H1 (cell line): ENCODE data around the gene TEX38. TPM values are rescaled to one million over a fixed set of nuclear protein-coding genes. Genes with fewer than 3 reads are reported as not detected.

Experiments
- CTCF ChIA-PET: fragments of 300-600 bp; sonication (Branson Sonifier 250); formaldehyde crosslinking; loops from one replicate; lab custom pipeline; 2021; ENCODE audit not compliant: partially characterized antibody; lab: Charles Lee
- POLR2A ChIA-PET: fragments of 300-600 bp; sonication (Branson Sonifier 250); formaldehyde crosslinking; loops from one replicate; lab custom pipeline; 2021; ENCODE audit warnings: inconsistent platforms; ENCODE audit not compliant: partially characterized antibody; lab: Charles Lee
- DNase-seq, 2 experiments: peaks; one replicate each; pipeline versions ENCODE4 v3.0.0 to v3.0.0-alpha.2; 2010 to 2022; ENCODE audit warnings: low spot score in 2 of 2, low read depth in 1 of 2, mixed read lengths in 1 of 2
- FAIRE-seq: peaks from 2 replicates; lab custom pipeline; 2011; peaks lifted over from hg19 to GRCh38; lab: Jason Lieb, UNC
- H2AFZ ChIP-seq: 2 replicates; pipeline ENCODE4 v1.8.1; 2012; ENCODE audit warnings: low read length, inconsistent platforms
- H2AK5ac ChIP-seq: 2 replicates; pipeline ENCODE4 v1.6.1; 2013; ENCODE audit warnings: low read depth, low read length
- H2BK120ac ChIP-seq: replicated peaks from 2 replicates; pipeline ENCODE3; 2013; ENCODE audit warnings: low read depth, low read length, inconsistent platforms
- H2BK12ac ChIP-seq: 2 replicates; pipeline ENCODE4 v1.6.1; 2013; ENCODE audit warnings: low read depth, low read length
- H2BK15ac ChIP-seq: 2 replicates; pipeline ENCODE4 v1.6.1; 2013; ENCODE audit warnings: low read length
- H2BK20ac ChIP-seq: 2 replicates; pipeline ENCODE4 v1.6.1; 2013; ENCODE audit warnings: low read length
- H2BK5ac ChIP-seq: 2 replicates; pipeline ENCODE4 v1.6.1; 2013; ENCODE audit warnings: low read depth, low read length
- H3K14ac ChIP-seq: 2 replicates; pipeline ENCODE4 v1.6.1; 2013; ENCODE audit warnings: inconsistent platforms; ENCODE audit not compliant: insufficient read length
- H3K18ac ChIP-seq: 2 replicates; pipeline ENCODE4 v1.6.1; 2013; ENCODE audit warnings: low read length; ENCODE audit errors: extremely low read depth
- H3K23ac ChIP-seq: 2 replicates; pipeline ENCODE4 v1.6.1; 2013; ENCODE audit warnings: inconsistent platforms; ENCODE audit not compliant: insufficient read length
- H3K23me2 ChIP-seq: 2 replicates; pipeline ENCODE4 v1.6.1; 2013; ENCODE audit warnings: low read depth, low read length
- H3K27ac ChIP-seq: 2 replicates; pipeline ENCODE4 v1.6.1; 2011; ENCODE audit warnings: low read depth, low read length, inconsistent platforms
- H3K27me3 ChIP-seq, 4 experiments: replicated peaks in 1 of 4; 1 replicate in 1 of 4; 2 replicates in 3 of 4; pipeline versions ENCODE4 v1.6.1 to v1.8.1; 2011 to 2013; ENCODE audit warnings: low read length in 3 of 4, mild to moderate bottlenecking in 3 of 4, inconsistent platforms in 2 of 4, mixed read lengths in 2 of 4, moderate library complexity in 1 of 4; ENCODE audit not compliant: control insufficient read depth in 3 of 4, insufficient read depth in 3 of 4; ENCODE audit errors: extremely low read depth in 1 of 4
- H3K36me3 ChIP-seq, 4 experiments: 2 replicates each; pipeline versions ENCODE4 v1.6.1 to v1.8.1; 2011 to 2013; ENCODE audit warnings: mild to moderate bottlenecking in 4 of 4, low read length in 3 of 4, moderate library complexity in 2 of 4, control low read depth in 1 of 4, inconsistent platforms in 1 of 4; ENCODE audit not compliant: insufficient read depth in 4 of 4, control insufficient read depth in 2 of 4
- H3K4ac ChIP-seq: replicated peaks from 2 replicates; pipeline ENCODE3; 2013; ENCODE audit warnings: low read length, low read depth, mixed read lengths, inconsistent platforms; ENCODE audit not compliant: insufficient read length
- H3K4me1 ChIP-seq, 4 experiments: replicated peaks in 1 of 4; 1 replicate in 1 of 4; 2 replicates in 3 of 4; pipeline versions ENCODE4 v1.6.1 to v1.8.1; 2011 to 2013; ENCODE audit warnings: low read length in 3 of 4, inconsistent platforms in 2 of 4, mixed read lengths in 1 of 4; ENCODE audit not compliant: insufficient read depth in 4 of 4, control insufficient read depth in 3 of 4
- H3K4me2 ChIP-seq, 2 experiments: 2 replicates each; pipeline versions ENCODE4 v1.6.1 to v1.8.1; 2011 to 2013; ENCODE audit warnings: low read depth in 2 of 2, low read length in 2 of 2, control low read depth in 1 of 2, inconsistent platforms in 1 of 2, mild to moderate bottlenecking in 1 of 2; ENCODE audit not compliant: insufficient read depth in 1 of 2
- H3K4me3 ChIP-seq, 4 experiments: fragments of 200-600, 300-600 bp in 1 of 4; sonication (generic), shearing (Covaris generic), sonication (Bioruptor Twin) in 1 of 4; 2 replicates each; pipeline versions ENCODE4 v1.5.1 to v1.8.1; 2011 to 2016; ENCODE audit warnings: low read length in 4 of 4, low read depth in 3 of 4, control low read depth in 2 of 4, inconsistent platforms in 2 of 4, mild to moderate bottlenecking in 2 of 4, mixed read lengths in 1 of 4, moderate library complexity in 1 of 4; ENCODE audit not compliant: insufficient read depth in 2 of 4; ENCODE audit errors: extremely low read depth in 1 of 4
- H3K56ac ChIP-seq: replicated peaks from 2 replicates; pipeline ENCODE3; 2013; ENCODE audit warnings: low read depth, mild to moderate bottlenecking, mixed read lengths, low read length, inconsistent platforms; ENCODE audit not compliant: insufficient read length
- H3K79me1 ChIP-seq: 2 replicates; pipeline ENCODE4 v1.6.1; 2013; ENCODE audit warnings: low read depth, low read length, control low read depth
- H3K79me2 ChIP-seq, 2 experiments: 2 replicates each; pipeline versions ENCODE4 v1.6.1 to v1.8.1; 2012 to 2013; ENCODE audit warnings: low read length in 2 of 2, mild to moderate bottlenecking in 2 of 2, inconsistent platforms in 1 of 2; ENCODE audit not compliant: insufficient read depth in 2 of 2, control insufficient read depth in 1 of 2
- H3K9ac ChIP-seq, 4 experiments: replicated peaks in 1 of 4; 1 replicate in 1 of 4; 2 replicates in 3 of 4; pipeline versions ENCODE4 v1.6.1 to v1.8.1; 2011 to 2013; ENCODE audit warnings: low read depth in 3 of 4, low read length in 3 of 4, control low read depth in 2 of 4, mild to moderate bottlenecking in 2 of 4, moderate library complexity in 2 of 4, inconsistent platforms in 1 of 4; ENCODE audit errors: extremely low read depth in 1 of 4
- H3K9me3 ChIP-seq, 2 experiments: 2 replicates each; pipeline versions ENCODE4 v1.6.1 to v1.8.1; 2012 to 2013; ENCODE audit warnings: mild to moderate bottlenecking in 2 of 2, moderate library complexity in 2 of 2, control low read depth in 1 of 2, inconsistent platforms in 1 of 2, low read depth in 1 of 2, low read length in 1 of 2, mixed read lengths in 1 of 2; ENCODE audit not compliant: insufficient read depth in 2 of 2
- H4K20me1 ChIP-seq, 2 experiments: replicated peaks in 1 of 2; 2 replicates each; pipeline versions ENCODE3 to v1.8.1; 2011 to 2013; ENCODE audit warnings: inconsistent platforms in 2 of 2, low read length in 2 of 2, mild to moderate bottlenecking in 1 of 2; ENCODE audit not compliant: insufficient read depth in 2 of 2, control insufficient read depth in 1 of 2
- H4K5ac ChIP-seq: 2 replicates; pipeline ENCODE4 v1.6.1; 2013; ENCODE audit warnings: low read length, low read depth, mixed read lengths, inconsistent platforms; ENCODE audit not compliant: insufficient read length
- H4K8ac ChIP-seq: 2 replicates; pipeline ENCODE4 v1.8.0; 2013; ENCODE audit warnings: mild to moderate bottlenecking, moderate library complexity, low read length, inconsistent platforms; ENCODE audit not compliant: insufficient read depth; ENCODE audit errors: extremely low read depth
- H4K91ac ChIP-seq: replicated peaks from 2 replicates; pipeline ENCODE3; 2013; ENCODE audit warnings: low read length, mixed read lengths, inconsistent platforms; ENCODE audit not compliant: insufficient read length
- CBX5 ChIP-seq: fragments of 300-800, 300-1000 bp; sonication (generic); IDR thresholded peaks from 2 replicates; pipeline ENCODE4 v1.7.1; 2016; ENCODE audit warnings: antibody characterized with exemption, low read length, low read depth
- CEBPB ChIP-seq: IDR thresholded peaks from 2 replicates; pipeline ENCODE4 v1.6.1; 2012; ENCODE audit warnings: low read depth, low read length
- CTBP2 ChIP-seq: IDR thresholded peaks from 2 replicates; pipeline ENCODE4 v1.7.0; 2011; ENCODE audit warnings: borderline replicate concordance, mild to moderate bottlenecking, moderate library complexity, mixed read lengths, low read length; ENCODE audit not compliant: insufficient read depth, insufficient read length
- JUND ChIP-seq: IDR thresholded peaks from 2 replicates; pipeline ENCODE4 v1.6.1; 2011; ENCODE audit warnings: mild to moderate bottlenecking, improper control_type of control experiment, low read length
- POU5F1 ChIP-seq: IDR thresholded peaks from 2 replicates; pipeline ENCODE4 v1.6.1; 2011; ENCODE audit warnings: low read depth, mild to moderate bottlenecking, low read length, moderate library complexity
- RNF2 ChIP-seq: fragments of 200-900, 300-1000 bp; sonication (generic); IDR thresholded peaks from 2 replicates; pipeline ENCODE4 v1.7.1; 2016; ENCODE audit warnings: borderline replicate concordance, low read depth, mild to moderate bottlenecking, antibody characterized with exemption, low read length; ENCODE audit not compliant: poor library complexity, severe bottlenecking; ENCODE audit errors: missing control alignments
- SP2 ChIP-seq: IDR thresholded peaks from 2 replicates; pipeline ENCODE4 v1.6.1; 2012; ENCODE audit warnings: mild to moderate bottlenecking, low read length, inconsistent platforms
- USF2 ChIP-seq: IDR thresholded peaks from 2 replicates; pipeline ENCODE4 v1.6.1; 2011; ENCODE audit warnings: low read length, improper control_type of control experiment
- WGBS, 2 experiments: shearing (Covaris generic) in 1 of 2; methylation state at CpG; one replicate each; pipeline versions ENCODE4 v1.1.6 to v1.1.7; 2013 to 2015; ENCODE audit warnings: low lambda C conversion rate in 2 of 2, mixed read lengths in 2 of 2, inconsistent platforms in 1 of 2, low coverage in 1 of 2, missing lambda C conversion rate in 1 of 2; ENCODE audit not compliant: insufficient replicate concordance in 2 of 2, insufficient coverage in 1 of 2, insufficient read length in 1 of 2; ENCODE audit errors: extremely low coverage in 1 of 2, missing lambda C conversion rate in 1 of 2; 5-methylcytosine and 5-hydroxymethylcytosine counted together
- polyA plus RNA-seq, 7 experiments: library from polyadenylated mRNA; depleted of rRNA in 3 of 7; stranded (reverse) in 5 of 7; unstranded in 2 of 7; fragments of >200 nt in 5 of 7; fragments of 200-250 nt in 2 of 7; gene quantifications; 1 replicate in 5 of 7; 2 replicates in 1 of 7; 4 replicates in 1 of 7; pipeline versions ENCODE4 v1.2.1 to v1.2.3, GENCODE V29; 2011 to 2013; ENCODE audit warnings: missing spikeins in 2 of 7, mixed read lengths in 2 of 7
- total RNA-seq: library from RNA; stranded (reverse); fragmentation: NEBNext Ultra II Directional; extraction: Animal tissue kit (Norgen Biotek cat#: 25700); gene quantifications from 2 replicates; pipeline ENCODE4 v1.2.1, GENCODE V29; 2021

Gene TEX38
- total and polyA plus RNA-seq, 2 of the 8 experiments (the other 6 are each of a cell fraction or from before 2014, with no cell fraction given), result 0.33 TPM; not detected in 1

GRCh38 chr1:46699666-46700065 is 28.0 kb downstream of the TEX38 start:
- Histone ChIP-seq H3K23ac (no peak overlapping the region), H3K18ac (no peak overlapping the region), H3K79me1 (no peaks in the 10 kb centered on the region), H4K5ac (no peak overlapping the region), H3K23me2 (no peaks in the 10 kb centered on the region; the same call in 1 of the 2 replicates), H3K27me3 (no peaks in the 10 kb centered on the region), H3K36me3 (peaks cover 0 to 30% (median 18%) of the 10 kb centered on the region in 4 experiments; a peak in 5 of 8 replicates), H3K9ac (no peak overlapping the region), H2AK5ac (no peak overlapping the region), H2BK20ac (no peak overlapping the region), H2BK5ac (no peak overlapping the region), H4K8ac (no peak overlapping the region), H3K9me3 (no peaks in the 10 kb centered on the region), H3K4ac (no peak overlapping the region), H3K27ac (no peak overlapping the region), H2BK15ac (no peak overlapping the region), H4K91ac (no peak overlapping the region), H2BK120ac (no peak overlapping the region), H3K14ac (no peak overlapping the region), H2AFZ (no peak overlapping the region), H3K56ac (no peak overlapping the region), H3K4me1 (no peaks in the 10 kb centered on the region), H3K4me3 (no peak overlapping the region), H3K79me2 (no peaks in the 10 kb centered on the region), H3K4me2 (no peak overlapping the region), H4K20me1 (peaks cover 2 to 4% of the 10 kb centered on the region in 2 experiments), H2BK12ac (no peak overlapping the region)
- FAIRE-seq, result no peak
- ChIA-PET CTCF (interaction anchor here (0.7 to 1.1 kb wide), 3 partner anchors 9 to 333 kb away, joined by 3 read pairs; no protein-coding TSS in a partner anchor), POLR2A (interaction anchor here (0.8 kb wide), 1 partner anchor 32 kb away, joined by 3 read pairs; no protein-coding TSS in a partner anchor)
- 64% methylated on average over 3 of the region's 3 CpGs; no CpG with 5 or more reads in 1 of the 2 experiments for WGBS, 2 experiments
- no peak for DNase-seq
- TF ChIP-seq SP2 (no peak), JUND (no peak), CEBPB (no peak), RNF2 (no peak), POU5F1 (no peak), CTBP2 (no peak), CBX5 (no peak), USF2 (no peak)
